Loucy (cell line): ENCODE data around the gene EIF3M.

Experiments
- EZH2phosphoT487 ChIP-seq: fragments of 200-600 bp; IDR thresholded peaks from 2 replicates; pipeline ENCODE4 v1.6.1; 2018; ENCODE audit warnings: antibody characterized with exemption, mild to moderate bottlenecking, moderate library complexity, borderline replicate concordance
- TF ChIP-seq, protein P1 (sequence below): fragments of 200-600 bp; sonication (generic); conservative IDR thresholded peaks from 2 replicates; pipeline ENCODE4 v1.5.1; 2014; ENCODE audit warnings: mild to moderate bottlenecking, antibody characterized with exemption, low read length

DNA sequence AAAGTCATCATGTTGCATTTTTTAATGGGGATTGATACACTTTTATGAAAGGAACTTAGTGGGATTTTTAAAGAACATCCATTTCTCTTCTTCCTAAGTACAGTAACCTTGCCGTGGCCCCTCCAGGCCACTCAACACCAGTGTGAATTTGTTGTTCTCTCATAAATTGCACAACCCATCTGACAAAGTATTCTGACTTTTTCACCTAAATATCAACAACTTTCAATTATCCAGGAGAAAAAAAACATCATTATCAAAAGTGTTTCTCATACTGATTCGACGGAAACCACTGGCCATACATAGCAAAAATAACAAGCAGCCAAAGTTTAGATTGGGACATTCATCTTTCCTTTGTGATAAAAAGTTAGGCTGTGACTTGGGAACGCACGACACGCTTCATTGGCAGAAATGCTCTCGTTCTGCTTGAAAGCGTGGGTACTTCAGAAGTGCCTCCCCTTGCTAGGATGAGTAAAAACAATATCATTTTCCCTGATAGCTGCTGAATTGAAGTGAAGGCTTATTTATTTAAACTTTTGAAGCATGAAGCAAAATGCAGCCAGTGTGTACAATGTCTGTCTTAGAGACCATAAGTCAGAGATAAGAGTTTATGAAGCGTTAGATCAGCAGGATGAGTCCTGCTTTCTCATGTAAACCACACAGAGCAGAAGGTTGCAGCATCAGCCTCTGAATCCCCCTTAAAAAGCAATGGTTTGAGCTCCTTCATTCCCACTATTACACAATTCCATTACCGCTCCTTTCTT is 20.6 kb upstream of the EIF3M start:
- TF ChIP-seq, protein P1, sequence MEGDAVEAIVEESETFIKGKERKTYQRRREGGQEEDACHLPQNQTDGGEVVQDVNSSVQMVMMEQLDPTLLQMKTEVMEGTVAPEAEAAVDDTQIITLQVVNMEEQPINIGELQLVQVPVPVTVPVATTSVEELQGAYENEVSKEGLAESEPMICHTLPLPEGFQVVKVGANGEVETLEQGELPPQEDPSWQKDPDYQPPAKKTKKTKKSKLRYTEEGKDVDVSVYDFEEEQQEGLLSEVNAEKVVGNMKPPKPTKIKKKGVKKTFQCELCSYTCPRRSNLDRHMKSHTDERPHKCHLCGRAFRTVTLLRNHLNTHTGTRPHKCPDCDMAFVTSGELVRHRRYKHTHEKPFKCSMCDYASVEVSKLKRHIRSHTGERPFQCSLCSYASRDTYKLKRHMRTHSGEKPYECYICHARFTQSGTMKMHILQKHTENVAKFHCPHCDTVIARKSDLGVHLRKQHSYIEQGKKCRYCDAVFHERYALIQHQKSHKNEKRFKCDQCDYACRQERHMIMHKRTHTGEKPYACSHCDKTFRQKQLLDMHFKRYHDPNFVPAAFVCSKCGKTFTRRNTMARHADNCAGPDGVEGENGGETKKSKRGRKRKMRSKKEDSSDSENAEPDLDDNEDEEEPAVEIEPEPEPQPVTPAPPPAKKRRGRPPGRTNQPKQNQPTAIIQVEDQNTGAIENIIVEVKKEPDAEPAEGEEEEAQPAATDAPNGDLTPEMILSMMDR = no peak
- TF ChIP-seq EZH2phosphoT487 = no peak
